CD14-positive monocyte (primary cell): ENCODE measurements around the gene BSND. TPM values are rescaled to one million over a fixed set of nuclear protein-coding genes. Genes with fewer than 3 reads are reported as not detected.

Experiments used
- DNase-seq, 3 donors: peaks; one replicate each; pipeline ENCODE4 v3.0.0-alpha.2; 2011 to 2022
- H2AFZ ChIP-seq: 2 replicates; pipeline ENCODE4 v1.6.0; 2012; ENCODE audit warnings: mild to moderate bottlenecking, low read depth, low read length, inconsistent platforms; ENCODE audit not compliant: insufficient read depth, poor library complexity, severe bottlenecking
- H3K27ac ChIP-seq, 2 donors: 1 replicate in 1 of 2; 2 replicates in 1 of 2; pipeline ENCODE4 v1.5.1; 2012 to 2013; ENCODE audit warnings: low read length in 2 of 2, control low read depth in 1 of 2, inconsistent platforms in 1 of 2, low read depth in 1 of 2, mild to moderate bottlenecking in 1 of 2
- H3K27me3 ChIP-seq, 2 donors: one replicate each; pipeline versions ENCODE4 v1.6.0 to v1.6.1; 2011 to 2013; ENCODE audit warnings: low read length in 2 of 2; ENCODE audit not compliant: control insufficient read depth in 2 of 2, insufficient read depth in 2 of 2
- H3K36me3 ChIP-seq, 2 donors: replicated peaks in 1 of 2; 1 replicate in 1 of 2; 2 replicates in 1 of 2; pipeline versions ENCODE4 v1.5.1 to v1.6.1; 2012 to 2013; ENCODE audit warnings: low read length in 2 of 2, control low read depth in 1 of 2, inconsistent platforms in 1 of 2, mild to moderate bottlenecking in 1 of 2; ENCODE audit not compliant: insufficient read depth in 2 of 2, control insufficient read depth in 1 of 2
- H3K4me1 ChIP-seq, 2 donors: 1 replicate in 1 of 2; 2 replicates in 1 of 2; pipeline versions ENCODE4 v1.5.1 to v1.6.1; 2012 to 2013; ENCODE audit warnings: low read length in 2 of 2, control low read depth in 1 of 2, inconsistent platforms in 1 of 2, mild to moderate bottlenecking in 1 of 2, moderate library complexity in 1 of 2; ENCODE audit not compliant: insufficient read depth in 2 of 2, control insufficient read depth in 1 of 2
- H3K4me2 ChIP-seq: replicated peaks from 2 replicates; pipeline ENCODE3; 2012; ENCODE audit warnings: low read length, moderate library complexity, mild to moderate bottlenecking; ENCODE audit not compliant: poor library complexity, severe bottlenecking; ENCODE audit errors: extremely low read depth
- H3K4me3 ChIP-seq, 3 experiments: fragments of 200-600 bp in 1 of 3; sonication (generic) in 1 of 3; replicated peaks in 1 of 3; 1 replicate in 2 of 3; 2 replicates in 1 of 3; pipeline ENCODE4 v1.5.1; 2011 to 2013; ENCODE audit warnings: low read length in 3 of 3, mild to moderate bottlenecking in 3 of 3, control low read depth in 2 of 3, low read depth in 2 of 3, inconsistent platforms in 1 of 3, moderate library complexity in 1 of 3
- H3K79me2 ChIP-seq: 2 replicates; pipeline ENCODE4 v1.6.0; 2012; ENCODE audit warnings: mild to moderate bottlenecking, control low read depth, inconsistent platforms, low read length, moderate library complexity; ENCODE audit not compliant: insufficient read depth
- H3K9ac ChIP-seq: 2 replicates; pipeline ENCODE4 v1.6.0; 2017; ENCODE audit warnings: low read length, mild to moderate bottlenecking; ENCODE audit not compliant: insufficient read depth, poor library complexity, severe bottlenecking
- H3K9me3 ChIP-seq, 2 donors: replicated peaks in 1 of 2; 1 replicate in 1 of 2; 2 replicates in 1 of 2; pipeline versions ENCODE4 v1.5.1 to v1.6.1; 2012 to 2013; ENCODE audit warnings: low read length in 2 of 2, control low read depth in 1 of 2; ENCODE audit not compliant: control insufficient read depth in 1 of 2, insufficient read depth in 1 of 2
- H4K20me1 ChIP-seq: 2 replicates; pipeline ENCODE4 v1.6.0; 2012; ENCODE audit warnings: mild to moderate bottlenecking, low read length, control low read depth, moderate library complexity; ENCODE audit not compliant: insufficient read depth
- H3K27ac Mint-ChIP-seq, 7 donors: one replicate each; pipeline ENCODE4 v1.8.0; 2020; ENCODE audit warnings: mild to moderate bottlenecking in 7 of 7, mixed read lengths in 7 of 7, moderate library complexity in 6 of 7, inconsistent platforms in 2 of 7
- H3K27me3 Mint-ChIP-seq, 3 donors: one replicate each; pipeline ENCODE4 v1.8.0; 2021 to 2022; ENCODE audit warnings: low read depth in 3 of 3, mild to moderate bottlenecking in 3 of 3, mixed read lengths in 3 of 3, moderate library complexity in 3 of 3, inconsistent platforms in 1 of 3
- H3K36me3 Mint-ChIP-seq, 2 donors: one replicate each; pipeline ENCODE4 v1.8.0; 2020; ENCODE audit warnings: mixed read lengths in 2 of 2, inconsistent platforms in 1 of 2, mild to moderate bottlenecking in 1 of 2
- H3K4me1 Mint-ChIP-seq: one replicate; pipeline ENCODE4 v1.8.0; 2020; ENCODE audit warnings: mild to moderate bottlenecking, mixed read lengths
- H3K4me3 Mint-ChIP-seq, 2 donors: one replicate each; pipeline ENCODE4 v1.8.0; 2020; ENCODE audit warnings: mild to moderate bottlenecking in 2 of 2, mixed read lengths in 2 of 2, moderate library complexity in 1 of 2
- H3K9me3 Mint-ChIP-seq, 7 donors: one replicate each; pipeline ENCODE4 v1.8.0; 2020 to 2022; ENCODE audit warnings: mixed read lengths in 7 of 7, mild to moderate bottlenecking in 6 of 7, moderate library complexity in 6 of 7, inconsistent platforms in 2 of 7
- CTCF ChIP-seq: fragments of 200-600 bp; IDR thresholded peaks from one replicate; pipeline ENCODE4 v1.8.0; 2022; ENCODE audit warnings: antibody characterized with exemption, mild to moderate bottlenecking
- WGBS: methylation state at CpG from one replicate; pipeline ENCODE4 v1.1.5; 2013; ENCODE audit warnings: missing lambda C conversion rate; ENCODE audit not compliant: insufficient coverage; 5-methylcytosine and 5-hydroxymethylcytosine counted together
- intact Hi-C, 2 donors: fragments of 100-400 bp; cut with micrococcal nuclease; formaldehyde crosslinking; loops; one replicate each; pipeline versions ENCODE4 v1.15.0 to v1.15.1; 2023
- polyA plus RNA-seq, 3 donors: library from polyadenylated mRNA; depleted of rRNA in 1 of 3; unstranded in 2 of 3; stranded (reverse) in 1 of 3; fragments of 300-500 nt in 2 of 3; fragments of >200 nt in 1 of 3; fragmentation: Illumina TruSeq in 2 of 3; gene quantifications; 1 replicate in 2 of 3; 2 replicates in 1 of 3; pipeline ENCODE4 v1.2.3, GENCODE V29; 2012 to 2021

BSND gene
- polyA plus RNA-seq, 3 donors: not detected

- no peaks in the 10 kb centered on the region for H3K36me3 Mint-ChIP-seq
- H3K4me3 ChIP-seq: no peak overlapping the region
- H3K4me1 ChIP-seq: no peaks in the 10 kb centered on the region
- WGBS: 91% methylated on average over 12 of the region's 14 CpGs
- H3K27me3 Mint-ChIP-seq: peaks cover 2 to 12% (median 4%) of the 10 kb centered on the region in 3 donors
- H3K79me2 ChIP-seq: no peaks in the 10 kb centered on the region
- no peak overlapping the region for H3K27ac ChIP-seq
- no peaks in the 10 kb centered on the region for H3K36me3 ChIP-seq
- H3K9me3 ChIP-seq: no peaks in the 10 kb centered on the region
- no peak overlapping the region for H3K9ac ChIP-seq
- H2AFZ ChIP-seq: no peak overlapping the region
- H3K9me3 Mint-ChIP-seq: peaks cover 0 to 3% (median 0%) of the 10 kb centered on the region in 7 donors
- TF ChIP-seq CTCF: no peak
- H3K27ac Mint-ChIP-seq: no peak overlapping the region
- DNase-seq: no peak
- no peak overlapping the region for H3K4me2 ChIP-seq
- H3K4me3 Mint-ChIP-seq: no peak overlapping the region
- no peaks in the 10 kb centered on the region for H4K20me1 ChIP-seq
- intact Hi-C loops: no loop called here
- peaks cover 1% of the 10 kb centered on the region for H3K4me1 Mint-ChIP-seq
- no peaks in the 10 kb centered on the region for H3K27me3 ChIP-seq
Measured at GRCh38 chr1:55059302-55060132, 60.8 kb downstream of the BSND start.

GRCh38 chr1:55060133-55060999, 61.6 kb downstream of the BSND start:
- H3K9me3 ChIP-seq: no peaks in the 10 kb centered on the region
- Mint-ChIP-seq H3K27me3 (peaks cover 2 to 9% (median 4%) of the 10 kb centered on the region in 3 donors), H3K9me3 (peaks cover 0 to 3% (median 0%) of the 10 kb centered on the region in 7 donors), H3K27ac (no peak overlapping the region), H3K36me3 (no peaks in the 10 kb centered on the region), H3K4me3 (no peak overlapping the region), H3K4me1 (peaks cover 1% of the 10 kb centered on the region)
- H3K4me3 ChIP-seq: no peak overlapping the region
- TF ChIP-seq CTCF: no peak
- no peaks in the 10 kb centered on the region for H3K4me1 ChIP-seq
- 94% methylated on average over 11 of the region's 14 CpGs for WGBS
- DNase-seq: no peak
- H3K79me2 ChIP-seq: no peaks in the 10 kb centered on the region
- no peak overlapping the region for H3K4me2 ChIP-seq
- H4K20me1 ChIP-seq: no peaks in the 10 kb centered on the region
- H3K27me3 ChIP-seq: no peaks in the 10 kb centered on the region
- no peak overlapping the region for H3K27ac ChIP-seq
- H3K36me3 ChIP-seq: no peaks in the 10 kb centered on the region
- intact Hi-C loops: no loop called here
- H2AFZ ChIP-seq: no peak overlapping the region
- H3K9ac ChIP-seq: no peak overlapping the region
